HG03045 (cell line): ENCODE data around the gene INO80.
"Not testable (repeated sequence)": the region's sequence is repeated elsewhere in the genome, so short reads cannot be mapped to it uniquely, and the experiment has no call there.

Source experiments
- ATAC-seq: cut with Tn5 transposase; IDR thresholded peaks from one replicate; pipeline ENCODE4 v1.9.1; 2021; ENCODE audit warnings: mild to moderate bottlenecking, moderate library complexity; ENCODE audit not compliant: unreplicated experiment

The INO80 gene

GRCh38 chr15:40964634-40965033, 151.4 kb downstream of the INO80 start:
- ATAC-seq = no peak

GRCh38 chr15:40964006-40964405, 152.1 kb downstream of the INO80 start:
- ATAC-seq = no peak

GRCh38 chr15:40963201-40963600, 152.9 kb downstream of the INO80 start:
- ATAC-seq = no peak

DNA sequence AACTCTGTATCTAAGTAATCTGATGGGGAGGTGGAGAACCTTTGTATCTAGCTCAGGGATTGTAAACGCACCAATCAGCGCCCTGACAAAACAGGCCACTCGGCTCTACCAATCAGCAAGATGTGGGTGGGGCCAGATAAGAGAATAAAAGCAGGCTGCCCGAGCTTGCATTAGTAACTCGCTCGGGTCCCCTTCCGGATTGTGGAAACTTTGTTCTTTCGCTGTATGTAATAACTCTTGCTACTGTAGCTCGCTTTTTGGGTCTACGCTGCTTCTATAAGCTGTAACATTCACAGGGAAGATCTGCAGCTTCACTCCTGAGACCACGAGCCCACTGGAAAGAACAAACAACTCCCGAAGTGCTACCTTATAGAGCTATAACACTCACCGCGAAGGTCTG, 153.8 kb downstream of the INO80 start:
- not testable (repeated sequence) for ATAC-seq

GRCh38 chr15:40961740-40962139, 154.3 kb downstream of the INO80 start:
- ATAC-seq = not testable (repeated sequence)

- no peak for ATAC-seq
These were observed 155.2 kb downstream of the INO80 start for GRCh38 chr15:40960925-40961324.

GRCh38 chr15:40960151-40960885, 155.8 kb downstream of the INO80 start:
- no peak for ATAC-seq

DNA sequence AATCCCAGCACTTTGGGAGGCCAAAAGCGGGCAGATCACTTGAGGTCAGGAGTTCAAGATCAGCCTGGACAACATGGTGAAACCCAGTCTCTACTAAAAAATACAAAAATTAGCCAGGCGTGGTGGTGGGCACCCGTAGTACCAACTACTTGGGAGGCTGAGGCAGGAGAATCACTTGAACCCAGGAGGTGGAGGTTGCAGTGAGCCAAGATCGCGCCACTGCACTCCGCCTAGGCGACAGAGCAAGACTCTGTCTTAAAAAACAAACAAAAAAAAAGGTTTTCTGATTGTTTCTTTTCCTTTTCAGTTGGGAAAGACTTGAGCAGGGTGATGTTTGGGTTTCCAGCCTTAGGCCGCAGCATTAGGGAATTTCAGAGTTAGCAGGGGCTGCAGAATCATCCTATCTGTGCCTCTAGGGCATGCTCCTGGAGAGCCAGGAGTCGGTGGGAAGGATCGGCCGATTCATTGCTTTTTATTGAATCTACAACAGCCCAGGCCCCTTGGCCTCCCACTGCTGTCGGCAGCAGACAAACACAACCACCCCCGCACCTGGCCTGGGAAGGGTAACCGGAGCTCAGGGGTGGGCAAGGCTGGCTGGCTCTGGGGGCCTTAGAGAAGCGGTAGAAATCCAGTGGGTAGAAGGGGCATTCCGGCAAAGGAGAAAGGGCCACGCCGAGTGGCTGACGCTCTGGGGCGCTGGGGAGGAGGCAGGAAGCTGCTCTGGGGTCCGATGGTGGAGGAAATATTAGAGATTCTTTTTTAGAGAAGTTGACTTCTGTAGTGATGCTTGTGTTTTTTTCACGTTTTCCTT, 156.5 kb downstream of the INO80 start:
- no peak for ATAC-seq

DNA sequence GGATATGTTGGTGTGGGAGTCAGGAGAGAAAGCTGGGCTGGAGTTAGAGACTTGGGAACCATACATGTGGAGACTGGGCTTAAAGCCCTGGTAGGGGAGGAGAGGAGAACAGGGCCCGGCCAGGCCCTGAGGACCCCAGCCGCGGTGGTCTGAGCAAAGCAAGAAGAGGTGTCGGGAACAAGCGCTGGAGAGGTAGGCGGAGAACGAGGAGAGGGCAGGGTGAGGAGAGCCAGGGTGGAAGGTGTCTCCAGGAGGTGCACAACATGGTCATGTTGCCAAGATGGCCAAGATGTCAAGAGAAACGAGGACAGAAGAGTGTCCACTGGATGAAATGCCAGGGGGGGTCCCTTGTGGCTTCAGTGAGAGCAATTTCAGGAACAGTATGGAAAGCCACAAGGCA, 157.4 kb downstream of the INO80 start:
- ATAC-seq = no peak

DNA sequence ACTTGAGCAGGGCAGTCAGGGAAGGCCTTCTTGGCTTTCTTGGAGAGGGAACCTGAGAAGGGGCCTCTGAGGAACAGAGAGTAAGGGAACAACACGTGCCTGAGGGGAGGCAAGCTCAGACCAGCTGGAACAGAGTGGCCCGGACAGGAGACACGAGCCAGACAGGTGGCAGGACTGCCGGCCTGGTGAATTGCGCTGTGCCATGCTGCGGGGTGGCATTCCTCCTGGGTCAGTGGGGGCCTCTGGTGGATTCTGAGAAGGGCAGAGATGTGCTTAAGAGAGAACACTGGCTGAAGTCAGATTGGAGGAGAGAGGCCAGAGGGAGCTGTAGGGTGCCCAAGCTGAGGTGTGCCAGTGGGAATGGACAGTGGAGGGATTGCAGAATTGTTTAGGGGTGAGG, 157.9 kb downstream of the INO80 start:
- no peak for ATAC-seq

GRCh38 chr15:40957581-40958051, 158.5 kb downstream of the INO80 start:
- no peak for ATAC-seq

DNA sequence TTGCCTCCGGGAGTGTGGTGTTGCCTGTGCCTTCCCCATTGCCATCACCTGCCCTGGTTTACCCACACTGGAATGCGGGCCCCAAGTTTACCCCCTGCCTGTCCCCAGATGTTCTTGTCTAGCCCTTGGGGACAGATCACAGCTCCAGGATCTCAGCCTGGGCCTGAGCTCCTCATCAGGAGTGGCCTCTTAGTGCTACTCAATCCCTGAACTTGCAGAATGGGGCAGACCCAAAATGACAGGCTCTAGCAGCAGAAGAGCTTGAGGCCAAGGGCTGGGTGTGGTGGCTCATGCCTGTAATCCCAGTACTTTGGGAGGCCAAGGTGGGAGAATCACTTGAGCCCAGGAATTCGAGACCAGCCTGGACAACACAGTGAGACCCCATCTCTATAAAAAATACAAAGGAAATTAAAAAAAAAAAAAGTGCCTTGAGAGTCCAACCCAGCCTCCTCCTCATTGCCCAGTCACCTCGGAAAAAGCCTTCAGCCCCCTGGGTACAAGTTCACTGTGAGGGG, 159.0 kb downstream of the INO80 start:
- ATAC-seq = no peak

DNA sequence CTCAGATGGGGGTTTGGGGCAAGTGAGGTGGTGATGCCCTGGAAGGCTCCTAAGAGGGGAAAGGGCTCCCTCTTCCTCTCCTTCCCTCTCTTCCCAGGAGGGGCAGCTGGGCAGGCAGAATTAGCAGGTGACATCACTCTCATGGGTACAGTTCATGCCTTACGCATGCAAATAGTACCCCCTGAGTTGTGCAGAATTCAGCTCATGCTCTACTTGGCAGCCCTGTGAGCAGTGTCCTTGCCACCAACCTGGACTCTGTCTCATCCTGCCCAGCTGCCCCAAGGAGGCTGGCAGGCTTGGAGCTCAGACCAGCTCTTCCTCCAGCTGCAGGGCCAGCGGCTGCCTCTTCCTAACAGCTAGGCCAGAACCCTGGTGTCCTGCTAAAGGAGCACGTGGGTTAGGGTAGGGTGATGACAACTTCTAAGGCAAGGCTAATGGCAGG, 159.5 kb downstream of the INO80 start:
- no peak for ATAC-seq

DNA sequence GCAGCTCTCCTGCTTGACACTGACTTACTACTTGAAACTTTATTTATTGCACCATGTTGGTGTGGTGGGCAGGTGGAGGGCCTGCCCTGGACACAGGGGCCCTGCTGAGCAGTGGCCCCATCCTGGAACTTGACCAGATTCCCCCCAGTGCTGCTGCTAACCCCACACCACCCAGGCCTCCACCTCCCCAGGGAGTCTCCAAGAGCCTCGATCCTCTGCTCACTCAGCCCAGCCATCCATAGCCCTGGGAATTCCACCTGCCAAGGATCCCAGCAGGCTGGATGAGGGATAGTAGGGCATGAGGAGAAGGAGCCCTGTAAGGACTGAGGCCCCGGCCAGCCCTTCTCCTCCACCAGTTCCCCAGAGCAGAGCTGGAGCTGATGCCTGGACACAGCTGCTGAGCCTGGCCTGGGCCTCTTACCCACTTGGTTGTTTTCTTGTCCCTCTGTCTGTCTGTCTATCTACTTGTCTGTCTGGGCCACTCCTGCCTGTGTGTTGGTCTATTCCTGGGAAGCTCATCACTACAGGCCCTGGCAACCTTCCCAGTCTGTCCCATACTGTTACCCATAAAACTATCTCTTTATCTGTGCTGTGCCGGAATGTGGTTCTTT, 160.0 kb downstream of the INO80 start:
- no peak for ATAC-seq

- no peak for ATAC-seq
These were observed 160.8 kb downstream of the INO80 start for GRCh38 chr15:40955141-40955903.

DNA sequence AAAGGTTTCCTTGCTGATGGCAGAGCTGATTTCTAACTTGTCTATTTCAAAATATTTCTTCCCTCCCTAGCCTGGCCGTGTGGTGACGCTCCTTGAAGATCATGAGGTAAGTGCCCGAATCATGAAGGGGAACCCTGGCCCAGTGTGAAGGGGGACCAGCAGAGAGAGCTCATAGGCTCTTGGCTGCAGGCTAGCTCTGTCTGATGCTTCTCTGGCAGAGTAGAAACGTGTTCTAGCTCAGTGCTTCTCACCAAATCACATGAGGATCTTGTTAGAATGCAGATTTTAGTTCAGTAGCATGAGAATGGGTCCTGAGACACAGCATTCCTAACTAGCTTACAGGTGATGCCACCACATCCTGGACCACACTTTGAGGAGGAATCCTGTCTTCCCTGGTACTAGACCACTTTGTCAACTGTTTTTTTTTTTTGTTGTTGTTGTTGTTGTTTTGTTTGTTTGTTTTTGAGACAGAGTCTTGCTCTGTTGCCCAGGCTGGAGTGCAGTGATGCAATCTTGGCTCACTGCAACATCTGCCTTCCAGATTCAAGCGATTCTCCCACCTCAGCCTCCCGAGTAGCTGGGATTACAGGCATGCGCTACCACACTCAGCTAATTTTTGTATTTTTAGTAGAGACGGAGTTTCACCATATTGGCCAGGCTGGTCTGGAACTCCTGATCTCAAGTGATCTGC, 161.8 kb downstream of the INO80 start:
- ATAC-seq = not testable (repeated sequence)

DNA sequence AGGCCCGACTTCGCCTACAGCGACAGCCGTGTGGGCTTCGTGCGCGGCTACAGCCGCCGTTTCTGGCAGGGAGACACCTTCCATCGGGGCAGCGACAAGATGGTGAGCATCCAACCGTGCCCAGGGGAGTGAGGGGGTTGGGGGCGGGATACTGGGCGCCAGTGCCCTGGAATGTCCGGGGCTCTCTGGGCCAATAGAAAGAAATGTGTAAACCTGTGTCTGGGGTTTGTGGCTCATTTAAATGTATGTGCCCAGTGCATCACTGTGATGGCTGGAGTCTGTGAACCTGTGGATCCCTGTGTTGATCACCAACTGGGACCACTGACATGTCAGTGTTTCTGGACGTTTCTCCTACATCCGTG, 162.4 kb downstream of the INO80 start:
- ATAC-seq = no peak

GRCh38 chr15:40952901-40953712, 163.0 kb downstream of the INO80 start, which contains the start of gene CHAC1:
Gene CHAC1, plus strand, starts transcription at chr15:40953471. Its CDS starts 113 bp downstream, at chr15:40953584.
- peak; percentile 93 for ATAC-seq

DNA sequence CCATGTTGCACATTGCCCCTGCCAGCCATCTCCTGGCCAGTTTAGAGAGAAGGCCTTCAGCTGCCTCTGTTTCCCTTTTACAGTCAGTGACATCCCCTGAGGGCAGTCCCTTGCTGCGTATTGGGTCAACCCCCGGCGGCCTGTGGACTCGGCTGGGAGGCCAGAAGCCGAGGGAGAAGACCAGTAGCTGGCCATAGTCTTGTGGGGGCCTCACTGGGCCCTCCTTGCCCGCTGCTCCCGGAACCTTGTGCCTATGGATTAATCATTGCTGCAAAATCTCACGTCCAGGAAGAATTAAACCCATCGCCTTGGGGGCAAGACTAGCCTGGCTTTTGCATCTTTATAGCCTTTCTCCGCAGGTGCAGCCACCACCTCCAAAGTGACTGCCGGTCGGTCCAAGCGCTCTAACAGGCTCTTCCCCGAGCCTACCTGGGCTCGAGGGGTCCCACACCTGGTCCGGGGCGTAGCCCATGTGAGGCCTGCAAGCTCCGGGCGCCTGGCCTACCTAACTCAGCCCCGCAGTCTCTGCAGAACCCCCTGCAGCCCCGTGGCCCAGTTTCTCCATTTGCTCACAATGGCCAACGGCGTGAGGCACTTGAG, 163.7 kb downstream of the INO80 start:
- ATAC-seq = peak; percentile 16
